Trophoblast cell (in vitro differentiated cells and primary cell): ENCODE data around the gene VASN.
"Not testable (repeated sequence)": the region's sequence is repeated elsewhere in the genome, so short reads cannot be mapped to it uniquely, and the experiment has no call there.

ENCODE experiments used
- DNase-seq, 2 donors: peaks; one replicate each; pipeline ENCODE4 v3.0.0-alpha.2; 2016
- H2AFZ ChIP-seq: 2 replicates; pipeline ENCODE4 v1.6.1; 2013; ENCODE audit warnings: low read length, moderate library complexity, mild to moderate bottlenecking; ENCODE audit not compliant: insufficient read depth, poor library complexity
- H2AK5ac ChIP-seq: 2 replicates; pipeline ENCODE4 v1.6.1; 2013; ENCODE audit warnings: mild to moderate bottlenecking, low read length
- H2BK120ac ChIP-seq: 2 replicates; pipeline ENCODE4 v1.6.1; 2013; ENCODE audit warnings: low read length, mild to moderate bottlenecking, moderate library complexity; ENCODE audit not compliant: insufficient read depth, poor library complexity
- H2BK12ac ChIP-seq: 2 replicates; pipeline ENCODE4 v1.6.1; 2013; ENCODE audit warnings: mild to moderate bottlenecking, low read length, moderate library complexity
- H2BK5ac ChIP-seq: 2 replicates; pipeline ENCODE4 v1.6.1; 2013; ENCODE audit warnings: low read length, low read depth, moderate library complexity, mild to moderate bottlenecking; ENCODE audit not compliant: poor library complexity
- H3K14ac ChIP-seq: 2 replicates; pipeline ENCODE4 v1.6.1; 2013; ENCODE audit warnings: mild to moderate bottlenecking, low read length
- H3K18ac ChIP-seq: 2 replicates; pipeline ENCODE4 v1.6.1; 2013; ENCODE audit warnings: mild to moderate bottlenecking, low read length
- H3K23ac ChIP-seq: 2 replicates; pipeline ENCODE4 v1.6.1; 2013; ENCODE audit warnings: low read length
- H3K27ac ChIP-seq: 2 replicates; pipeline ENCODE4 v1.5.1; 2013; ENCODE audit warnings: low read depth, mild to moderate bottlenecking, inconsistent platforms, low read length, moderate library complexity
- H3K27me3 ChIP-seq: 2 replicates; pipeline ENCODE4 v1.6.1; 2013; ENCODE audit warnings: inconsistent platforms, mild to moderate bottlenecking, low read length, moderate library complexity; ENCODE audit not compliant: insufficient read depth
- H3K36me3 ChIP-seq, 2 experiments: 1 replicate in 1 of 2; 2 replicates in 1 of 2; pipeline ENCODE4 v1.6.1; 2013; ENCODE audit warnings: low read length in 2 of 2, mild to moderate bottlenecking in 2 of 2, moderate library complexity in 1 of 2; ENCODE audit not compliant: insufficient read depth in 2 of 2, control insufficient read depth in 1 of 2
- H3K4ac ChIP-seq: 2 replicates; pipeline ENCODE4 v1.6.1; 2013; ENCODE audit warnings: low read depth, mild to moderate bottlenecking, low read length, moderate library complexity
- H3K4me1 ChIP-seq, 2 experiments: 1 replicate in 1 of 2; 2 replicates in 1 of 2; pipeline ENCODE4 v1.6.1; 2013; ENCODE audit warnings: low read length in 2 of 2, mild to moderate bottlenecking in 2 of 2, moderate library complexity in 1 of 2; ENCODE audit not compliant: insufficient read depth in 2 of 2, control insufficient read depth in 1 of 2
- H3K4me2 ChIP-seq: 2 replicates; pipeline ENCODE4 v1.6.1; 2013; ENCODE audit warnings: inconsistent platforms, mild to moderate bottlenecking, low read length, moderate library complexity
- H3K4me3 ChIP-seq: 2 replicates; pipeline ENCODE4 v1.5.1; 2013; ENCODE audit warnings: mild to moderate bottlenecking, low read depth, low read length, inconsistent platforms
- H3K79me1 ChIP-seq: one replicate; pipeline ENCODE4 v1.6.1; 2013; ENCODE audit warnings: low read length
- H3K79me2 ChIP-seq: 2 replicates; pipeline ENCODE4 v1.6.1; 2013; ENCODE audit warnings: low read length, mild to moderate bottlenecking; ENCODE audit not compliant: control insufficient read depth, insufficient read depth, poor library complexity
- H3K9ac ChIP-seq: 2 replicates; pipeline ENCODE4 v1.6.1; 2013; ENCODE audit warnings: mild to moderate bottlenecking, low read length
- H3K9me3 ChIP-seq: 2 replicates; pipeline ENCODE4 v1.6.1; 2013; ENCODE audit warnings: low read depth, mild to moderate bottlenecking, control low read depth, inconsistent platforms, low read length; ENCODE audit not compliant: insufficient read depth
- H4K12ac ChIP-seq: 2 replicates; pipeline ENCODE4 v1.6.1; 2013; ENCODE audit warnings: low read depth, mild to moderate bottlenecking, low read length, moderate library complexity
- H4K8ac ChIP-seq: 2 replicates; pipeline ENCODE4 v1.6.1; 2013; ENCODE audit warnings: low read depth, mild to moderate bottlenecking, low read length, moderate library complexity
- H4K91ac ChIP-seq: one replicate; pipeline ENCODE4 v1.6.1; 2013; ENCODE audit warnings: low read depth, mild to moderate bottlenecking, low read length, moderate library complexity
- WGBS: extraction: QIAGEN DNeasy Blood & Tissue Kit; methylation state at CpG from one replicate; pipeline ENCODE4 v1.1.7; 2013; ENCODE audit warnings: missing lambda C conversion rate; ENCODE audit not compliant: insufficient read length, insufficient coverage; ENCODE audit errors: extremely low coverage; 5-methylcytosine and 5-hydroxymethylcytosine counted together

Gene VASN

GRCh38 chr16:4332623-4333307, 38.9 kb upstream of the VASN start:
- no peak overlapping the region for H3K9ac ChIP-seq
- peaks cover 6 to 13% of the 10 kb centered on the region in 2 experiments for H3K4me1 ChIP-seq
- no CpG with 5 or more reads among the region's 19 CpGs for WGBS
- no peaks in the 10 kb centered on the region for H3K27me3 ChIP-seq
- H3K9me3 ChIP-seq, result peaks cover 2% of the 10 kb centered on the region
- H2BK120ac ChIP-seq, result no peak overlapping the region
- no peak overlapping the region for H4K8ac ChIP-seq
- no peak overlapping the region for H3K4me2 ChIP-seq
- no peak overlapping the region for H3K4ac ChIP-seq
- no peak overlapping the region for H2BK5ac ChIP-seq
- peaks cover 40 to 43% of the 10 kb centered on the region in 2 experiments for H3K36me3 ChIP-seq
- H2BK12ac ChIP-seq, result no peak overlapping the region
- DNase-seq, result no peak
- H3K4me3 ChIP-seq, result no peak overlapping the region
- no peak overlapping the region for H2AFZ ChIP-seq
- no peak overlapping the region for H2AK5ac ChIP-seq
- no peak overlapping the region for H3K14ac ChIP-seq
- no peak overlapping the region for H3K23ac ChIP-seq
- peaks cover 3% of the 10 kb centered on the region for H3K79me1 ChIP-seq
- no peak overlapping the region for H3K18ac ChIP-seq
- H4K12ac ChIP-seq, result no peak overlapping the region
- H3K79me2 ChIP-seq, result peaks cover 5% of the 10 kb centered on the region
- H4K91ac ChIP-seq, result no peak overlapping the region
- H3K27ac ChIP-seq, result no peak overlapping the region

- Histone ChIP-seq H3K79me2 (peaks cover 2% of the 10 kb centered on the region), H2BK12ac (no peak overlapping the region), H3K27ac (no peak overlapping the region), H3K4ac (no peak overlapping the region), H3K4me2 (no peak overlapping the region), H3K14ac (no peak overlapping the region), H3K4me3 (no peak overlapping the region), H3K79me1 (no peaks in the 10 kb centered on the region), H3K27me3 (no peaks in the 10 kb centered on the region), H4K8ac (no peak overlapping the region), H2BK120ac (no peak overlapping the region), H3K9ac (no peak overlapping the region), H2AFZ (no peak overlapping the region), H3K9me3 (peaks cover 2% of the 10 kb centered on the region), H4K12ac (no peak overlapping the region), H3K4me1 (peaks cover 6 to 9% of the 10 kb centered on the region in 2 experiments), H3K23ac (no peak overlapping the region), H4K91ac (no peak overlapping the region), H3K18ac (no peak overlapping the region), H2AK5ac (no peak overlapping the region), H3K36me3 (peaks cover 45 to 48% of the 10 kb centered on the region in 2 experiments), H2BK5ac (no peak overlapping the region)
- no peak for DNase-seq
- WGBS, result no CpG with 5 or more reads among the region's 9 CpGs
Measured at GRCh38 chr16:4333308-4333638, 38.4 kb upstream of the VASN start.

GRCh38 chr16:4333714-4334113, 37.9 kb upstream of the VASN start:
- H3K4me2 ChIP-seq, H3K9ac ChIP-seq, H3K23ac ChIP-seq, H2BK120ac ChIP-seq, H2BK12ac ChIP-seq, H3K27me3 ChIP-seq, H3K14ac ChIP-seq, H4K8ac ChIP-seq, H3K9me3 ChIP-seq, H3K27ac ChIP-seq, H3K79me2 ChIP-seq, H3K4ac ChIP-seq, DNase-seq, H4K91ac ChIP-seq, H4K12ac ChIP-seq, H2AK5ac ChIP-seq, H3K4me1 ChIP-seq, H3K4me3 ChIP-seq, H2AFZ ChIP-seq, H3K18ac ChIP-seq, H3K79me1 ChIP-seq, H2BK5ac ChIP-seq: not testable (repeated sequence)
- peaks cover 49 to 53% of the 10 kb centered on the region in 2 experiments for H3K36me3 ChIP-seq
- WGBS, result no CpG with 5 or more reads among the region's 9 CpGs

- Histone ChIP-seq H3K4me1 (no peaks in the 10 kb centered on the region), H3K4me2 (no peak overlapping the region), H2AK5ac (no peak overlapping the region), H3K18ac (no peak overlapping the region), H3K9ac (no peak overlapping the region), H2BK5ac (no peak overlapping the region), H2AFZ (no peak overlapping the region), H2BK120ac (no peak overlapping the region), H3K79me1 (no peaks in the 10 kb centered on the region), H3K4me3 (peak overlapping the region; percentile 34), H3K27ac (no peak overlapping the region), H3K27me3 (no peaks in the 10 kb centered on the region), H3K23ac (no peak overlapping the region), H4K8ac (no peak overlapping the region), H3K9me3 (no peaks in the 10 kb centered on the region), H4K91ac (no peak overlapping the region), H3K4ac (no peak overlapping the region), H3K36me3 (peaks cover 59 to 60% of the 10 kb centered on the region in 2 experiments), H2BK12ac (no peak overlapping the region), H3K14ac (no peak overlapping the region), H3K79me2 (no peaks in the 10 kb centered on the region), H4K12ac (no peak overlapping the region)
- no CpG with 5 or more reads among the region's 32 CpGs for WGBS
- DNase-seq, result no peak
Measured at GRCh38 chr16:4334724-4335495, 36.7 kb upstream of the VASN start.
